Activated B cell treated with CpG ODN at 0.5 μM for 24 hours (primary cell): Measurements from ENCODE around the gene SCGB1A1. TPM values are rescaled to one million over a fixed set of nuclear protein-coding genes. Genes with fewer than 3 reads are reported as not detected.
A peak's percentile ranks its signal among the peaks of the same experiment; 100 is the strongest.

ENCODE experiments used
- ATAC-seq: fragments of 200-7000 bp; cut with Tn5 transposase; one replicate; pipeline ENCODE4 v1.10.0; 2021; ENCODE audit warnings: low read depth, mild to moderate bottlenecking, moderate library complexity
- CTCF ChIA-PET: fragments of 350-600 bp; sonication (Branson Sonifier 250); formaldehyde crosslinking; loops from one replicate; lab custom pipeline; 2021; ENCODE audit warnings: antibody characterized with exemption; lab: Charles Lee
- POLR2A ChIA-PET: fragments of 350-600 bp; sonication (Branson Sonifier 250); formaldehyde crosslinking; loops from one replicate; lab custom pipeline; 2021; ENCODE audit warnings: antibody characterized with exemption; lab: Charles Lee
- DNase-seq: peaks from one replicate; pipeline ENCODE4 v3.0.0; 2022
- H3K27ac Mint-ChIP-seq: one replicate; pipeline ENCODE4 v1.8.0; 2020; ENCODE audit warnings: mixed read lengths
- H3K27me3 Mint-ChIP-seq: one replicate; pipeline ENCODE4 v1.8.0; 2021; ENCODE audit warnings: mixed read lengths
- H3K36me3 Mint-ChIP-seq: one replicate; pipeline ENCODE4 v1.8.0; 2021; ENCODE audit warnings: low read depth, mixed read lengths
- H3K4me1 Mint-ChIP-seq: one replicate; pipeline ENCODE4 v1.8.0; 2021; ENCODE audit warnings: mixed read lengths
- H3K4me3 Mint-ChIP-seq: one replicate; pipeline ENCODE4 v1.8.0; 2020; ENCODE audit warnings: mild to moderate bottlenecking, mixed read lengths
- H3K9me3 Mint-ChIP-seq: one replicate; pipeline ENCODE4 v1.8.0; 2020; ENCODE audit warnings: mixed read lengths
- CTCF ChIP-seq: fragments of 200-600 bp; IDR thresholded peaks from one replicate; pipeline ENCODE4 v1.8.0; 2022; ENCODE audit warnings: antibody characterized with exemption, mild to moderate bottlenecking
- intact Hi-C: fragments of 100-400 bp; cut with micrococcal nuclease; formaldehyde crosslinking; loops from one replicate; pipeline ENCODE4 v1.15.1; 2024
- total RNA-seq: library from RNA; stranded (reverse); gene quantifications from 2 replicates; pipeline ENCODE4 v1.2.3, GENCODE V29; 2022

Gene SCGB1A1
- total RNA-seq, 1 donor from 2014 or later = not detected

GRCh38 chr11:62394825-62395538, 23.9 kb upstream of the SCGB1A1 start:
- DNase-seq = no peak

GRCh38 chr11:62395885-62396551, 22.8 kb upstream of the SCGB1A1 start:
- Mint-ChIP-seq H3K36me3 (no peaks in the 10 kb centered on the region), H3K4me1 (no peaks in the 10 kb centered on the region), H3K9me3 (no peaks in the 10 kb centered on the region), H3K27me3 (peaks cover 6% of the 10 kb centered on the region), H3K27ac (no peak overlapping the region), H3K4me3 (no peak overlapping the region)
- TF ChIP-seq CTCF = no peak
- intact Hi-C loops = loop anchor here (1.0 kb wide), 3 partner anchors 164 to 466 kb away; no protein-coding TSS in a partner anchor
- ChIA-PET POLR2A (interaction anchor here (0.7 to 1.2 kb wide), 2 partner anchors 29 to 269 kb away, joined by 3 to 4 read pairs; partner anchors contain the start of genes C11orf98 and CSKMT), CTCF (interaction anchor here (0.8 to 4.8 kb wide), 8 partner anchors 13 to 373 kb away, joined by 3 to 37 read pairs (median 10); no protein-coding TSS in a partner anchor)
- no peak for DNase-seq
- ATAC-seq = no peak

More at GRCh38 chr11:62394825-62395538, 23.9 kb upstream of the SCGB1A1 start:
- peak; percentile 79 for ATAC-seq
- Mint-ChIP-seq H3K27me3 (peaks cover 6% of the 10 kb centered on the region), H3K4me3 (no peak overlapping the region), H3K4me1 (no peaks in the 10 kb centered on the region), H3K9me3 (no peaks in the 10 kb centered on the region), H3K27ac (no peak overlapping the region), H3K36me3 (no peaks in the 10 kb centered on the region)
- ChIA-PET POLR2A (interaction anchor here (1.0 to 1.3 kb wide), 4 partner anchors 161 to 447 kb away, joined by 3 to 5 read pairs (median 4); partner anchors contain the start of genes C11orf98, CSKMT and TUT1), CTCF (interaction anchor here (0.7 to 4.8 kb wide), 21 partner anchors 11 to 597 kb away, joined by 3 to 37 read pairs (median 3); partner anchors contain the start of gene TUT1)
- no peak for TF ChIP-seq CTCF
- intact Hi-C loops = loop anchor here (1.0 kb wide), 3 partner anchors 165 to 467 kb away; no protein-coding TSS in a partner anchor

GRCh38 chr11:62398011-62398994, 20.5 kb upstream of the SCGB1A1 start:
- no peak for DNase-seq
- H3K9me3 Mint-ChIP-seq = no peaks in the 10 kb centered on the region
- no peak for ATAC-seq
- intact Hi-C loops = no loop called here
- H3K27me3 Mint-ChIP-seq = peaks cover 6% of the 10 kb centered on the region
- ChIA-PET POLR2A (no interaction called here), CTCF (no interaction called here)
- peaks cover 9% of the 10 kb centered on the region for H3K4me1 Mint-ChIP-seq
- TF ChIP-seq CTCF = no peak
- no peak overlapping the region for H3K4me3 Mint-ChIP-seq
- no peak overlapping the region for H3K27ac Mint-ChIP-seq
- H3K36me3 Mint-ChIP-seq = no peaks in the 10 kb centered on the region

- H3K36me3 Mint-ChIP-seq = no peaks in the 10 kb centered on the region
- TF ChIP-seq CTCF = no peak
- POLR2A ChIA-PET = no interaction called here
- H3K27me3 Mint-ChIP-seq = peaks cover 6% of the 10 kb centered on the region
- ATAC-seq = no peak
- no peak overlapping the region for H3K27ac Mint-ChIP-seq
- CTCF ChIA-PET = no interaction called here
- DNase-seq = no peak
- H3K4me1 Mint-ChIP-seq = peaks cover 9% of the 10 kb centered on the region
- H3K4me3 Mint-ChIP-seq = no peak overlapping the region
- intact Hi-C loops = no loop called here
- no peaks in the 10 kb centered on the region for H3K9me3 Mint-ChIP-seq
Observed at GRCh38 chr11:62399172-62399877, 19.5 kb upstream of the SCGB1A1 start.
